ENCODE measurements around the gene GPC5.
"Not testable (repeated sequence)": the region's sequence is repeated elsewhere in the genome, so short reads cannot be mapped to it uniquely, and the experiment has no call there.

The GPC5 gene

DNA sequence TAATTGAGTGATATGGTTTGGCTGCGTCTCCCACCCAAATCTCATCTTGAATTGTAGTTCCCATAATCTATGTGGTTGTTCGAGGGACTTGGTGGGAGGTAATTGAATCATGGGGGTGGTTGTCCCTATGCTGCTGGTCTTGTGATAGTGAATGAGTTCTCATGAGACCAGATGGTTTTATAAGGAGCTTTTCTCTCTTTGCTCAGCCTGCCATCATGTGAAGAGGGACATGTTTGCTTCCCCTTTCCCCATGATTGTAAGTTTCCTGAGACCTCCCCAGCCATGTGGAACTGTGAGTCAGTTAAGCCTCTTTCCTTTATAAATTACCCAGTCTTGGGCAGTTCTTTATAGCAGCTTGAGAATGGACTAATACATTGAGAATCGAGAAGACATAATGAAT lies 480.1 kb downstream of the GPC5 start:
- DNase-seq (ENCODE audit: low read depth in 2 of 2): no peak

GRCh38 chr13:91879360-91879759 lies 480.9 kb downstream of the GPC5 start:
- DNase-seq (ENCODE audit: low read depth in 2 of 2): no peak

GRCh38 chr13:91882918-91883317 lies 484.5 kb downstream of the GPC5 start:
- DNase-seq (ENCODE audit: low read depth in 2 of 2): no peak

GRCh38 chr13:91889641-91890040 lies 491.2 kb downstream of the GPC5 start:
- no peak for DNase-seq (ENCODE audit: low read depth in 2 of 2)

- no peak for DNase-seq (ENCODE audit: low read depth in 2 of 2)
These were observed 492.7 kb downstream of the GPC5 start for GRCh38 chr13:91891141-91891540.

- DNase-seq (ENCODE audit: low read depth in 2 of 2): no peak
These were observed 494.6 kb downstream of the GPC5 start for GRCh38 chr13:91893040-91893439.

- DNase-seq (ENCODE audit: low read depth in 2 of 2): no peak
These were observed 495.9 kb downstream of the GPC5 start for GRCh38 chr13:91894316-91894715.

- no peak for DNase-seq (ENCODE audit: low read depth in 2 of 2)
These were observed 498.1 kb downstream of the GPC5 start for GRCh38 chr13:91896547-91896946.

DNA sequence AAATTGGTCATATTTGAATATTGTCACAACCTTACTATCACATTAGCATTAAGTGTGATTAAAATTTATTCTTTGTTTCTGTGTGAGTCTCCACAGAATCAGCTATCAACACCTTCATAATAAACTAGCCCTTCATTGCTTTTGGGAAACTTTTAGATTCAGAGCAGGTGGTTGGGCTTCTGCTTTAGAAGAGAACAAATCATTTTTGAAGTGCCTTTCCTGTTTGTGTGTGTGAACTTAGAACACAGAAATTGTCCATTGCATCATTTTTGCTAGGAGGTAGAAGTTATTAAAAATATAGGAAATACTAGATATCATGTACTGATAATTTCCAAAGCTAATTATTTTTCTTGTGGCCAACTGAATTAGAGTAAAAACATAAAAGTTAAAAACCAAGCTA lies 500.6 kb downstream of the GPC5 start:
- DNase-seq (ENCODE audit: low read depth in 2 of 2): not testable (repeated sequence)

DNA sequence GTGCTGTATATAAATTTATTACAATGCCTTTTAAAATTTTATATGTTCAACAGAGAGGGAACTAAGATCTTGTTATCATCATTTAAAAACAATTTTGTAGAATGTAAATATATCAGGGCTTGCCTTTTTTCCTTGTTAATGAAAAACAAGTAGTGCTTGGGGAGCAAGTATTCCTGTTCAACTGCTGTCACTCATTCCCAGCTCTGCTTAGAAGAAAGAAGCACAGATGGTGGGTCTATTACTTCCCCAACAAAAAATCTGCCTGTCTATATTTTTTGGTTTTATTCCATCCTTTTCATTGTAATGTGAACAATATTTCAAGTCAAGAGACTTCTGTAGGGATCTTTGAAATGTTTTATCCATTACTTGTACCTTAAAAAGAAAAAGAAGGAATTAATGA lies 503.9 kb downstream of the GPC5 start:
- DNase-seq (ENCODE audit: low read depth in 2 of 2): no peak

GRCh38 chr13:91904005-91904404 lies 505.6 kb downstream of the GPC5 start:
- DNase-seq (ENCODE audit: low read depth in 2 of 2): no peak

GRCh38 chr13:91904597-91904996 lies 506.2 kb downstream of the GPC5 start:
- no peak for DNase-seq (ENCODE audit: low read depth in 2 of 2)

DNA sequence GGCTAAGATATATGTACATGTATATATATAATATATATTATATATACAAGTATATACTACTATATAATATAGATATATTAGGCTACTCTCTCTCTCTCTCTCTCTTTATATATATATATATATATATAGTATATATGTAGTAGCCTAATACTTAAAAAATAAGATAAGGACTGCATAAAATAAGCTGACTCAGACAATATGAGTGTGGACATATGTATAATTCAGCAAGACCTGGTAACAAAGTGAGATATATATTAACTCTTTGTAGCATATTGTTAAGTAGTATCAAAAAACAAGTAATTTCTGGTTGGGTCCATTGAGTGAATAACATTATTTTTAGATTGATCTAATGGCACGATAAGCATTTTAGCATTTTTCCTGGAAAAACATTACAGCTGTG lies 509.0 kb downstream of the GPC5 start:
- no peak for DNase-seq (ENCODE audit: low read depth in 2 of 2)

GRCh38 chr13:91909617-91910016 lies 511.2 kb downstream of the GPC5 start:
- DNase-seq (ENCODE audit: low read depth in 2 of 2): no peak

DNA sequence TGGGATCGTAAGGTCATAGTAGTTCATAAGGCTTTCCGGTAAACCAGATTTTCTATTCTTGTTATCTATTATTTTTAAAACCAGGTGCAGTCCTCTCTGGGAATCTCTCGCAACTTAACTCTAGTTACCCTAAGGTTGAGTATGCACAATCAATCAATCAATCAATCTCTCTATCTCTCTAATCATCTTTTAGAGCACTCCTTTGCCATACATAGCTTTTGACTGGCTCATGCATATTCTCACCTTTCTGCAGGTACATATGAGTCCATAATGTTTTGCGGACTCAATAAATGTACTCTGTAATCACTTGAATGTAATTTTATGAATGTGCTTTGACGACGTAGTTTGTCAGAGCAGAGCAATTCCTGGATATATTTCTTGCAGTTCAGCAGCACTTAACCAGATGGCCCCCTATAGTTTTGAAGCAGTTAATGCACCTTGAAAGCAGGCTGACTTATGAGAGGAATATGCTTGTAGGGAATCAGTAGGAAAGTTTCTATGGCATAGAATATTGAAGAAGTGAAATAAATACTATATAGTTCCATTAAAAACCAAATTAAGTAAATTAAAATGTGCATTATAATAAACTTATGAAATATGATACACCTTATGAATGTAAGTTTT lies 524.7 kb downstream of the GPC5 start:
- no peak for DNase-seq (ENCODE audit: low read depth in 2 of 2)

DNA sequence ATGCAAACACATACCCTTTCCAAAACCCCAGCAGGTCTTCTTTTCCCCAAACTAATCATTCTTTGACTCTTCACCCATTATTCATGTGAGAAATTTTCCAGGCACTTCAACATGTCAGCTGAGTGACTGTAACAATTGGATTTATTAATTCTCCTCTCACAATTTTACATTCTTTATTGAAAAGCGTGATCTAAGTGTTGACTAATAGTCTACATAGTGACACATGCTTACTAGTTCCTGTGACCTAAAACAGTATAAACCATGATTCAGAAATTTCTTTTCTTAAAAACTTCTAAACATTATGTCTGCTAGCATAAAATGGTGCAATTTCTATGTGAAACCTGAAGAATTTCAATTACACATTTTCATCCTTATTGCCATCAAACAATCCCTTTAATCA lies 532.3 kb downstream of the GPC5 start:
- DNase-seq (ENCODE audit: low read depth in 2 of 2): no peak

- DNase-seq (ENCODE audit: low read depth in 2 of 2): no peak
These were observed 535.9 kb downstream of the GPC5 start for GRCh38 chr13:91934354-91934753.

DNA sequence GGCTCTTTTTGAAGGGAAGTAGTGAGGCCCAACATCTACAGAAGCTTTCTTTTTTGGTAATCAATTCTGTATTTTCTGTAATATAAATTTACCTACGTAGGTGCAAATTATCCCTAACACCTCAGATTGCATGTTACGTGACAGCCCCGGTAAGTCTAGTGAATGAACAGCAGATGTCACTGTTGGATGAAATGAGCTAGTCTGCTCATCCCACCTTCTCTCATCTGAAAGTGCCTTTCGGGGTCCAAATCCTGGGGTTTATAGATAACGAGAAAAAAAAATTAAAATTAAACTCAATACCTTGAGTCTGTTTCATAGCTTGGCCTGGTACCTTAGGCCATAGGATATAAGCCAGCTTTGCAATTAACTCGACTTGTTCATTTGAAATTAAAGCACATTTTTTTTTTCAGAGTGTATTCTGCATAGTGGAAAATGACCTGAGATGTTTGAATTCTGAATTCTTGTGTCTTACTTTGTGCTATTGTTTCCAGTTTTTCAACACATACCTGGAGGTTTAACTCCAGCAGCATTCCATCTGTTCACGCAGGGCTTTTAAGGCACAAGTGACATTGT lies 548.2 kb downstream of the GPC5 start:
- DNase-seq (ENCODE audit: low read depth in 2 of 2): no peak

- DNase-seq (ENCODE audit: low read depth in 2 of 2): no peak
These were observed 550.3 kb downstream of the GPC5 start for GRCh38 chr13:91948736-91949135.

DNA sequence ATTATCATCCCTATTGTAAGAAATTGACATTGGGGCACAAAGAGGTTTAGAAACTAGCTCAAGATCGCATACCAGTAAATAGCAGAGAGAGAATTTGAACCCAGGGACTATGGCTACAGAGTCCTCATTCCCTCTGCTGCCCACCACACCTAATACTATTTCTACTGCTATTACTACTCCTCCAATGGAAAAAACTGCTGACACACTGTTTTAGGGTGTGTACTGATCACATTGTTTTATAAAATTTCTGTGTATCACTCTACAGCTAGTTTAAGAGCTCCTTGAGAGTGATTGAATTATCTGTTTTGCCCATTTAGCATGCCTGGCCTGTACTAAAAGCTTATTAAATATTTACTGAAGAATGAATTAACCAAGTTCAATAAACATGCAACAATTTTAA lies 552.4 kb downstream of the GPC5 start:
- DNase-seq (ENCODE audit: low read depth in 2 of 2): no peak

DNA sequence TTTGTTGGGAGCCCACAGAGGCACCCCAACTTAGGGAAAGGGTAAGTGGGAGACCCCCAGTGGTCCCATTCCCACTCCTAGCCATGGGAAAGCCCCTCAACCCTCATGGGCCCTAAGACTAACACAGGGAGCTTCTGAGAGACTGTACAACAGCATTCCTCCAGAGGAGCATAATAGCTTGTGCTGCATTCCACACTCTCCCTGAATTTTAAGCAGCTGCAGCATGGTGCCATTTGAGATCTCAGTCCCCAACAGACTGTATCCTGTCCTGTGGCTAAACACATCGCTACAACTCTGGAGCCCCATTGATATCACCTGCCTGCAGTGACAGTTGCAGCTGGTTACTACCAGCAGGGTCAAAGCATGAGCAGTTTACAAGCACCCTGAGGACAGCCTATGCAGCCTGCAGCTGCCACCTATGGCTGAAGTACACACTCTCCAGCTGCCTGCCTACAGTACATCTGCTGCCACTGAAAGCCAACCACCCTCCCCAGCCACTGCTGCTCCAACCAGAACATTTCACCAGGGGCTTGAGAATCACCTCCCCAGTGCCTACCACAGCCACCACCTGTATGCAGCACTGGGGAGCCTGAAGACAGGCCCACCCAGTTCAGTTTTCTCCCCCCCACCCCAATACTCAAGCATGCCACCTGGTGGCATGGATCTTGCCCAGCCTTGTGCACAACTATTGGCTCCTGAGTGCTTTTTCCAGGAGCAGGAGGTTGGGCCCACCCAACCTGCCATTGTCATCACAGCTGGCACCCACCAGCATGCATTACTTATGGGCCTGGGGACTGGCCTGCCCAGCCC lies 557.3 kb downstream of the GPC5 start:
- no peak for DNase-seq (ENCODE audit: low read depth in 2 of 2)

DNA sequence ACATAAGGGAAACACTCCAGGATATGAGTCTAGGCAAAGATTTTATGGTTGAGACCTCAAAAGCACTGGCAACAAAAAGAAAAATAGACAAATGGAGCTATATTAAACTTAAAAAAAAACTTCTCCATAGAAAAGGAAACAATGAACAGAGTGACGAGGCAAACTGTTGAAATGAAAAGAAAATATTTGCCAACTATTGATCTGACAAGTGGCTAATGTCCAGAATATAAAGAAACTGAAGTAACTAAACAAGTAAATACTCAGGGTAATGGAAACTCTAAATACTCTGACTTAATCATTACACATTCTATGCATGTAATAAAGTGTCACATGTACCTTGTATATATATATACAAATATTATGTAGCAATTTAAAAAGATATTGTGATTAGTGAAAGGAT lies 562.5 kb downstream of the GPC5 start:
- no peak for DNase-seq (ENCODE audit: low read depth in 2 of 2)

- DNase-seq (ENCODE audit: low read depth in 2 of 2): no peak
These were observed 564.5 kb downstream of the GPC5 start for GRCh38 chr13:91962946-91963345.
